ES-I3 (cell line): ENCODE data around the gene BDH1.
"Not testable (repeated sequence)": the region's sequence is repeated elsewhere in the genome, so short reads cannot be mapped to it uniquely, and the experiment has no call there.

Source experiments
- H3K36me3 ChIP-seq: 2 replicates; pipeline ENCODE4 v1.6.1; 2013; ENCODE audit warnings: mild to moderate bottlenecking, low read length, control low read depth, moderate library complexity; ENCODE audit not compliant: insufficient read depth
- H3K4me1 ChIP-seq: 2 replicates; pipeline ENCODE4 v1.6.1; 2013; ENCODE audit warnings: mild to moderate bottlenecking, control low read depth, low read length; ENCODE audit not compliant: insufficient read depth
- H3K9ac ChIP-seq: 2 replicates; pipeline ENCODE4 v1.6.1; 2013; ENCODE audit warnings: low read depth, mild to moderate bottlenecking, low read length, moderate library complexity
- H3K9me3 ChIP-seq: 2 replicates; pipeline ENCODE4 v1.6.1; 2013; ENCODE audit warnings: mild to moderate bottlenecking, low read length, moderate library complexity; ENCODE audit not compliant: control insufficient read depth, insufficient read depth

The BDH1 gene

DNA sequence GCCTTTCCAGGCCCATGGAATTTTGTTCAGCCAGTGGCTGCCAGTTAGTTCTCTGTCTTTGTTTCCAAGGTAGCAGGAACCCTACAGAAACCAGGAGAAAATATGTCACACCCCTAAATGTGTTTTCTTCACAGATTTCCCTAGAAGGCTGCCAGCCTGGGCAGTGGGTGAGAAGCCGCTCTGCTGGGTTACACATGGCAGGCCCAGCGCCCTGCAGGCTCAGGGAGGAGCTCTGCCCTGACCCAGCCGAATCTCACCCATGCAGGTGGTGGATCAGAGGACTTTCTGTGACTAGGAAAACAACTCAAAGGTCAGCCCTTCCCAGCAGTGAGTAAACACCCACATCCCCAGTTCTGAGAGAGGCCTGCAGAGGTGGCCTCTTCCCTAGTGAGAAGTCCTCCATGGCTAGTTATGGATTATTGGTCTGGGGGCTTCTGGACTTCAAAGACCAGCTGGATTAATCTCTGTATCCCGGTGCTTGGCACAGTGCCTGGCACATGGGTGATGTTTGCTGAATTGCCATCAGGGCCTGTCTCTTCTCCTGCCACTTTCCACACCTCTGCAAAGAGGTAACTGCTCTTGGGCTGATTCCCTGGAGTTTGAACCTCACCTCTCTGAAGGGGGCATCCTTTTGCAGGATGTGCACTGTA, 34.7 kb upstream of the BDH1 start:
- H3K36me3 ChIP-seq: no peaks in the 10 kb centered on the region
- no peaks in the 10 kb centered on the region for H3K9me3 ChIP-seq
- H3K9ac ChIP-seq: no peak overlapping the region
- no peaks in the 10 kb centered on the region; the same call in 1 of the 2 replicates for H3K4me1 ChIP-seq

DNA sequence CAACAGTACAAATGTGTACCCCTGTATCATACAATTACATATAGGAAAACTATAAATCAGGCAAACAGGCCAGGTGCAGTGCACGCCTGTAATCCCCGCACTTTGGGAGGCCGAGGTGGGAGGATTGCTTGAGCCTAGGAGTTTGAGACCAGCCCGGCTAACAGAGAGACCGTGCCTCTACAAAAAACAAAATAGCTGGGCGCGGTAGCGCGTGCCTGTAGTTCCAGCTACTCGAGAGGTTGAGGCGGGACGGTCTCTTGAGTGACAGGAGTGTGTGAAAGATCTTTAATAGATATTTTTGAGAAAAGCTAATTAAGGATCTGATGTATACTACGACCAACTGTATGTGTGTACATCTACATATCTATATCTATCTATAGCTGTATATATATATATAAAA, 33.8 kb upstream of the BDH1 start:
- H3K36me3 ChIP-seq: no peaks in the 10 kb centered on the region
- H3K4me1 ChIP-seq: no peaks in the 10 kb centered on the region
- H3K9me3 ChIP-seq: no peaks in the 10 kb centered on the region
- H3K9ac ChIP-seq: no peak overlapping the region

DNA sequence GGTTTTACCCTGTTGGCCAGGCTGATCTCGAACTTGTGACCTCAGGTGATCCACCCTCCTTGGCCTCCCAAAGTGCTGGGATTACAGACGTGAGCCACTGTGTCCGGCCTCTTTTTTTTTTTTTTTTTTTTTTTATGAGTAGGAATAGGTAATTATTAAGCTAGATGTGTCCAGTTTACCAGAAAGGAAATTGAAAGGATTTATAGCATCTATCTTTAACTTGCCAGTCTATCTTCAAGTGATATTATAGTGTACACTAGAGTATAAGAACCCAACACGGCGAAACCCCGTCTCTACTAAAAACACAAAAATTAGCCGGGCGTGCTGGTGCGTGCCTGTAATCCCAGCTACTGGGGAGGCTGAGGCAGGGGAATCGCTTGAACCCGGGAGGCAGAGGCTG, 31.0 kb upstream of the BDH1 start:
- not testable (repeated sequence) for H3K36me3 ChIP-seq, H3K9ac ChIP-seq, H3K4me1 ChIP-seq, H3K9me3 ChIP-seq

DNA sequence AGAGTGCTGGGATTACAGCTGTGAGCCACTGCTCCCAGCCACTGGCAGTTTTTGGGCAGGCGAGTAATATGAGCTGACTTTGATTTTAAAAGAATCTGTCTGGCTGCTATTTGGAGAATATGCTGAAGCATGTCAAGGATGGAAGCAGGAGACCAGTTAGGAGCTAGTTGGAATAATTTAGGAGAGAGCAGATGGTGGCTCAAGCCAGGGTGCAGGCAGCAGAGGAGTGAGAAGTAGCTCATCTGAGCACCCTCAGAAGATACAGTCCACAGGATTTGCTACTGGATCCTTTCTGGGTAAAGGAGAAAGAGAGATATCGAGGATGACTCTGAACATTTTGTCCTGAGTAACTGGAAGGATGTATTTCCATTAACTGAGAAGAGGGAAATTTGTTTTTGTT, 30.4 kb upstream of the BDH1 start:
- H3K9ac ChIP-seq: no peak overlapping the region

DNA sequence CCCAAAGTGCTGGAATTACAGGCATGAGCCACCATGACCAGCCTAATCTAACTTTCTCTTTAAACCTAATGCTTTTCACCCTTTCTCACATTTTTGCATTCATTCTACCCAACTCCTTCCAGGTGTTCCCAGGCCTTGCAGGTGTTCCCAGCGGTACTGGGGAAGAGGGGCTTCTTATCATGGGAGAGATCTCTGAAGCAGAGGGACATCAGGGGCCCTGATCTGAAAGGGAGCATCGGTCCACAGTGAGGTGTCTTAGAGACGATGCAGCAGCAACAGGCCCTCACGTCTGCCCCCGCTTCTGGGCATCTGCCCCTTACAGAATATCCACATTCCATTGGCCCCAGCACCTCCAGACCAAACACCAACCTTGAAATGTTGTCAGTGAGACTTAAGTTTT, 29.0 kb upstream of the BDH1 start:
- Histone ChIP-seq H3K36me3 (no peaks in the 10 kb centered on the region), H3K4me1 (0 out of 2 replicates have a peak, but pooled peaks cover 3% of the 10 kb centered on the region), H3K9me3 (no peaks in the 10 kb centered on the region), H3K9ac (no peak overlapping the region)

More for the DNA sequence above, 30.4 kb upstream of the BDH1 start:
- H3K36me3 ChIP-seq: no peaks in the 10 kb centered on the region
- H3K4me1 ChIP-seq: no peaks in the 10 kb centered on the region
- no peaks in the 10 kb centered on the region for H3K9me3 ChIP-seq

DNA sequence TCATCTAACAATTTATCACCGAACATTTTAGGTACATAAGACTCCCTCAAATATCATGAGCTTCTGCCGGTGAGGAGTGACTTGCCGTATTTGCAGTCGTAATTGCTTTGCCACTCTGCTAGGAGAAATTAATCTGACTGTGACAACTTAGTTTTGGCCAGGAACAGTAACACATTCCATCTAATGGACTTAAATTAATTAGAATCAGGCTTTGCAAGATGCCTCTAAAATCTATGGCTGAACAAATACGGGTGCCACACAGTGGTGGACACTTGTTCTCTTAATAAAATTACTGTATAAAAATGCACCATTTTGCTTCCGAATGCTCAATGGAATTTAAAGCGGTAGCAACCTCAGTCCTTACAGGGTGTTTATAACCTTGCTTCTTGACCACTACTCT, 27.6 kb upstream of the BDH1 start:
- Histone ChIP-seq H3K36me3 (no peaks in the 10 kb centered on the region), H3K9ac (no peak overlapping the region), H3K9me3 (no peaks in the 10 kb centered on the region), H3K4me1 (0 out of 2 replicates have a peak, but pooled peaks cover 3% of the 10 kb centered on the region)

DNA sequence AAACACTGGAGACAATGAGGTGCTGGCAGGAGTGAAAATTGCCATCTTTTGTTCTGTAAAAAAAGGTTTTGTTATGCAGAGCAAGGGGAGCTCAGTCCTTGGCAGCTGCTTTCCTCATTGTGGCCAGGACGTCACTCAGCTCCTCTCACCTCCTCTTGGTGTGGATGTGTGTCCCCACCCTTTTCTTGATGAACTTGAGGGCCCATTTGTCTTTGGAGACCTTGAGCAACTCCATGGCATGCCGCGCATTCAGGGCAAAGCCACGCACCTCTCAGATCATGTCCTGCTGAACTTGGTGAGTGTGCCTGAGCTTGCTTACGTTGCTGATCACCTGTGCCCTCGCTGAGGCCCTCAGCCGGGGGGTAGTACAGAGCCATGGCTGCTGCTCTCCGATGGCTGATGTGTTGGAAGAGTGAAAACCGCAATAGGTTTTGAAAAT, 24.5 kb upstream of the BDH1 start:
- peaks cover 5% of the 10 kb centered on the region; the same call in 1 of the 2 replicates for H3K9me3 ChIP-seq
- H3K4me1 ChIP-seq: peaks cover 7% of the 10 kb centered on the region; the same call in 1 of the 2 replicates
- no peaks in the 10 kb centered on the region for H3K36me3 ChIP-seq
- no peak overlapping the region for H3K9ac ChIP-seq

DNA sequence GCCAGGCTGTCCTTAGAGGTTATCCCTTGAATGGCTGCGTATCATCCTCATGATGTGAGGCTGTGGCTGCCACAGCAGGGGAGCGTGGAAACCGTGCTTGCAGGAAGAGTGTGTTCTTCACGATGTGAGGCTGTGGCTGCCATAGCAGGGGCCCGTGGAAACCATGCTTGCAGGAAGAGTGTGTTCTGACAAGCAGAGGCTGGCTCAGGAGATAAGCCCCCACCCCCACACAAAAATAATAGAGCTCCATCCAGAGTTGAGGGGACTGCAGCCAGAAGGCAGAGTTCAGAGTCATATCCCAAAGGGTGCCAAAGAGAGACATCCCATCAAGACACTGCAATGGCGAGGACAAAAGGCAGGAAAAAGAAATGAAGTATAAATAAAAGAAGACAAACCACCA, 22.6 kb upstream of the BDH1 start:
- no peak overlapping the region for H3K9ac ChIP-seq

DNA sequence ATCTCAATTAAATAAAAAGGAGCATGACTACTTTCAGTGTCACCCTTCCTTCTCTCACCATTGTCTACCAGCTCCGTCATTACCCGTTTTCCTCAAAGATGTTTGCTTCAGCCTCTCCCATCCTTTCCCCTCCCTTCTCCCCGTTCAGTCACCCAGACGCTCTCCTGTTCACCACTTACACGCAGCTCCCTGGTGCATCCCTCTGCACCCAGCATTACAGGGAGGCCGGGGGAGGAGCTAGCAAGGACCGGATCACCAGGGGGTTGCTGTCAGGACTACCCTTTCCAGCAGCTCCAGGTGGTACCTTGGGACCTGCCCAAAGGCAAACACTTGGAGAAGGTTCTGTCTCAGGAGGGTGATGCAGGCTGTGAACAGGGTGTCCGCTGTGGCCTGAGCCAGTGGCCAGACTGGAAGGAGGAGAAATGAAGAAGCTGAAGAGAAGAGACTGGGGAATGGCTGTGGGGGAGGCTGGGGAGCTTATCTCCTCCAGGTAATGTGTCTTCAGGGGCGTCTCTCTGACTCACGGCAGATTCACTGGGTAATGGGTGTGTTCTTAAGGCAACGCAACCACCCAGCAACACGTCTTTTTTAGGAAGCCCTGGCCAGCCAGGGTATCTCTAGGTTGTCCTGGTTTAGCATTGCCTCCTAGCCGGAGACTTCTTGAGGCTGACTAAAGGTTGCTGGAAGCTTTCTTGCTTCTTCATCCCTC, 21.8 kb upstream of the BDH1 start:
- Histone ChIP-seq H3K4me1 (peaks cover 21% of the 10 kb centered on the region; the same call in 1 of the 2 replicates), H3K9me3 (peaks cover 7% of the 10 kb centered on the region; the same call in 1 of the 2 replicates), H3K9ac (no peak overlapping the region), H3K36me3 (no peaks in the 10 kb centered on the region)

More for the DNA sequence above, 22.6 kb upstream of the BDH1 start:
- peaks cover 19% of the 10 kb centered on the region; the same call in 1 of the 2 replicates for H3K4me1 ChIP-seq
- H3K9me3 ChIP-seq: peaks cover 7% of the 10 kb centered on the region; the same call in 1 of the 2 replicates
- H3K36me3 ChIP-seq: no peaks in the 10 kb centered on the region

DNA sequence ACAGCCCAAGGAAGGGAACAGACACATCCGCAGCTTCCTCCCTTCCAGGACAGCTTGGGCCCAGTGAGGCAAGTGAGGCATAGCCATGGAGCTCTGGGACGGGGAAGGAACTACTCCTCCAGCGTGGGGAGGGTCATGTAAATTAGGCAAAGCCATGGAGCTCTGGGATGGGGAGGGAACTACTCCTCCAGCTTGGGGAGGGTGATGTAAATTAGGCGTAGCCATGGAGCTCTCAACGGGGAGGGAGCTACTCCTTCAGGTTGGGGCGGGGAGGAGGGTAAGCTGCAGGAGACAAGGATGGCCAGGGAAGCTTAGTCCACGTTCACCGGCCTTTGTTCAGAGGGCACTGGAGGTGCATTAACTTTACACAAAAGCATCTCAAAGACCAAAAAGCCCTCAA, 21.1 kb upstream of the BDH1 start:
- peaks cover 7% of the 10 kb centered on the region; the same call in 1 of the 2 replicates for H3K9me3 ChIP-seq
- H3K9ac ChIP-seq: no peak overlapping the region; the same call in 1 of the 2 replicates
- H3K4me1 ChIP-seq: peaks cover 21% of the 10 kb centered on the region; the same call in 1 of the 2 replicates
- H3K36me3 ChIP-seq: no peaks in the 10 kb centered on the region

DNA sequence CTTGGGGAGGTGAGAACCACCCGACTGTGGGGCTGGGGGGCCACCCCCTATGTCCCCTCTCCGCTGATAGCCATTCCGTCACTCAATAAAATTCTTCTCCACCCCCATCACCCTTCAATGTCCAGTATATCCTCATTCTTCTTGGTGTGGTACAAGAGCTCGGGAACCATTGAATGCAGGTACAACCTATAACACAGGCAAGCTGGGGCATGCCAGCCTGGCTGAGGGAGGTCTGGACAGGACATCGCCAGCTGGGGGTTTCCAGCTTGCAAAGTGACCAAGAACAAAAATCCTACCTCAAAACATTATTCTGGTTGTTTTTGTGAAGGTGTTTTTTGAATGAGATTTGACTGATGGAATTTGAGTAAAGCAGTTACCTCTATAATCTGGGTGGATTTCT, 19.6 kb upstream of the BDH1 start:
- Histone ChIP-seq H3K4me1 (peaks cover 18% of the 10 kb centered on the region; the same call in 1 of the 2 replicates), H3K36me3 (no peaks in the 10 kb centered on the region), H3K9ac (no peak overlapping the region; the same call in 1 of the 2 replicates), H3K9me3 (peaks cover 8% of the 10 kb centered on the region)

DNA sequence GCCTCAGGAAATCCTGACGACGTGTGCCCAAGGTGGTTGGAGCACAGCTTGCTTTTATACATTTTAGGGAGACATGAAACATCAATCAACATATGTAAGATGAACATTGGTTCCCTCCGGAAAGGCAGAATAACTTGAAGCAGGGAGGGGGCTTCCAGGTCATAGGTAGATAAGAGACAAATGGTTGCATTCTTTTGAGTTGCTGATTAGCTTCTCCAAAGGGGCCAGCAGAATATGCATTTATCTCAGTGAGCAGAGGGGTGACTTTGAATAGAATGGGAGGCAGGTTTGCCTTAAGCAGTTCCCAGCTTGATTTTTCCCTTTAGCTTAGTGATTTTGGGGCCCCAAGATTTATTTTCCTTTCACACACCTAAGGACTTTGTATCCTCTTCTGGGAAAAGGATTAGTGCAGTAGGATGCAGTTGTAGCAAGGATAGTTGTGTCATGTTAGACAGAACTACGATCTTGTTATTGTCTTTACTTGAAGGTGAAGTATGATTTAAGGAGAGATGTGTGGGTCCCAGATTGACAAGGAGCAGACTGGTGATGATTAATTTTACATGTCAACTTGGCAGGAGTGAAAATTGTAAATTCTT, 18.7 kb upstream of the BDH1 start:
- H3K4me1 ChIP-seq: peaks cover 18% of the 10 kb centered on the region; the same call in 1 of the 2 replicates

DNA sequence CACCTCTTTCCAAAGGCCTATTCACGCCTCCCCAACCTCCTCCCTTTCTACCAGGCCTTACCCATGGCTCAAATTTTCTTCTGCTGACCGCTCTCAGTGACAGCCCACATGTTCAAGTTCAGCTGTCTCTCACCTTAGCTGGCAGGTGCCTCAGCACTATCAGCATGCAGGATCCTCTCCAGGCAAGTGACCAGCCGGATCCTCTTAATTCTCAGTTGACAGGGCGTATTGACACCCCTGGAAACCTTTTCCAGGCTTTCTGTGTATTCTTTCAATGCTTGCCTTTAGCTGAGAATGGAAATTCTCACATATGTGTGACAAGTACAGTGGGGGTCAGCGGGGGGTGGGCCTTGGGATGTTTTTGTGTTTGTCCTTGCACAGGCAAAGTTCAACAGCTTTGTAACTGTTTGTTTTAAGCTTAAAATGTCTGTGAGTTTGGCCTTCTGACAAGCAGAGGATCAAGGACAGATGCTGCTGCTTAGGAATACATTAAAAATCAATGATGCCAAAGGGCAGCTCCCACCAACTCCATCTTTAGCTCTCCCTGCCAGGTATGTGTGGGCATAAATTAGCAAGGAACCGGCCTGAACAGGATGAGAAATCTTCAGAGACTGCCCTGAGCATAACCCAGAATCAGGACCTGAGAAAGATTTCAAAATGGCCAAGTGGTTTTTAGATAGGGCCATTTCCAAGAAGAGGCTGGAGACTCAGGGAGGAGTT, 17.4 kb upstream of the BDH1 start:
- Histone ChIP-seq H3K36me3 (no peaks in the 10 kb centered on the region), H3K4me1 (peaks cover 18% of the 10 kb centered on the region; the same call in 1 of the 2 replicates), H3K9me3 (peaks cover 8% of the 10 kb centered on the region), H3K9ac (no peak overlapping the region)

More for the DNA sequence above, 18.7 kb upstream of the BDH1 start:
- H3K36me3 ChIP-seq, H3K9me3 ChIP-seq, H3K9ac ChIP-seq: not testable (repeated sequence)

DNA sequence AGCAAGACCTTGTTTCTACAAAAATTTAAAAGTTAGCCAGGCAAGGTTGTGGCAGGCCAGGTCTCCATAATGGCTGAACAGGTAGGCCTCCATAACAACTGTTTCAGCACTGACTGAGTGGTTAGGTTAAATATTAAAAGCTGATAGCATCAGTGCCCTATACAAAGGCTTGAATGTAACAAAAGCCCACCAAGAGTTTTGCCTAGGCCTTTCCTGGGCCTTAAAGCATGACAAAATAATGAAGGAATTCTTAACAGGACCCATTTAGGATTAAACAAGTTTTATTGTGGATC, 16.1 kb upstream of the BDH1 start:
- H3K9ac ChIP-seq, H3K36me3 ChIP-seq: not testable (repeated sequence)
- H3K4me1 ChIP-seq: peaks cover 18% of the 10 kb centered on the region; the same call in 1 of the 2 replicates
- peaks cover 11% of the 10 kb centered on the region for H3K9me3 ChIP-seq
